Middle frontal gyrus (tissue), 1 donor: ENCODE results near the gene LETMD1.
"Not testable (repeated sequence)": the region's sequence is repeated elsewhere in the genome, so short reads cannot be mapped to it uniquely, and the experiment has no call there.

Experiments used
- DNase-seq: peaks from one replicate; pipeline ENCODE4 v3.0.0-alpha.2; 2015; ENCODE audit warnings: low spot score; ENCODE audit errors: extremely low spot score

The LETMD1 gene, protein sequence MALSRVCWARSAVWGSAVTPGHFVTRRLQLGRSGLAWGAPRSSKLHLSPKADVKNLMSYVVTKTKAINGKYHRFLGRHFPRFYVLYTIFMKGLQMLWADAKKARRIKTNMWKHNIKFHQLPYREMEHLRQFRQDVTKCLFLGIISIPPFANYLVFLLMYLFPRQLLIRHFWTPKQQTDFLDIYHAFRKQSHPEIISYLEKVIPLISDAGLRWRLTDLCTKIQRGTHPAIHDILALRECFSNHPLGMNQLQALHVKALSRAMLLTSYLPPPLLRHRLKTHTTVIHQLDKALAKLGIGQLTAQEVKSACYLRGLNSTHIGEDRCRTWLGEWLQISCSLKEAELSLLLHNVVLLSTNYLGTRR

DNA sequence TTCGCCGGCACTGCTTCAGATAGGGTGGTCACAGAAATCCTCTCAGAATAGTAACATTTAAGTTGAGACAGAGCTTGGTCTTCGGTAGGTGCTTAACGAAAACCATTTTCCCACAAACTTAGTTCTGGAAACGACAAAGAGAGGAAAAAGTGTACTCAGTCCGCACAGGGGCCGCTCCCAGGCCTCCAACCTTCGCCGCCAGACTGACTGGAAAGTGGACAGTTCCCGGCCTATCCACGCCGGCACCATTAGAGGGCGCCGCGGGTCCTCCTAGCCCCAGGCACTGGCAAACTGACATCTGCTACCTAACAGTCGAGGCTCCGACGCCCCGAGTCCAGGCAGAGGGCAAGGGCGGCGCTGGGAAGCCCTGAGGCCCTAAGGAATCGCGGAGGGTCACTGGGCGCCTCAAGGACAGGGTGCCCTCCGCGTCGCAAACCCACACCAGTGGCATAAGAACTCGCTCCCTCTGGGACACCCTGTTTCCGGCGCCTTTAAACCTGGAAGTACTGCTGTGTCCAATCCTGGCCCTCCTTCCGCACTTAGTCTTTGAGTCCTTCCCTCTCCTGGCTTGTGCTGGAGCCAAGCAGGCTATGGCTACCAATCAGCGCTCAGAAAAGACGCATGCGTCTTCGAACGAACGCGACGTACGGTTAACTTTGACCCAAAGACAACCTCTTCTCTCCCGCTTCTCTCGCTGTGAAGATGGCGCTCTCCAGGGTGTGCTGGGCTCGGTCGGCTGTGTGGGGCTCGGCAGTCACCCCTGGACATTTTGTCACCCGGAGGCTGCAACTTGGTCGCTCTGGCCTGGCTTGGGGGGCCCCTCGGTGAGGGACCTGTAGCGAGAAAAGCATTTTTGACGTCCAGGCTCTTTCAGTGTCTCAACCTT, at the start of gene LETMD1:
LETMD1 (plus strand) TSS at position 673 of the 886 bp plus-strand sequence; CDS start at position 703, 30 bp downstream.
- DNase-seq = peak; percentile 96

DNA sequence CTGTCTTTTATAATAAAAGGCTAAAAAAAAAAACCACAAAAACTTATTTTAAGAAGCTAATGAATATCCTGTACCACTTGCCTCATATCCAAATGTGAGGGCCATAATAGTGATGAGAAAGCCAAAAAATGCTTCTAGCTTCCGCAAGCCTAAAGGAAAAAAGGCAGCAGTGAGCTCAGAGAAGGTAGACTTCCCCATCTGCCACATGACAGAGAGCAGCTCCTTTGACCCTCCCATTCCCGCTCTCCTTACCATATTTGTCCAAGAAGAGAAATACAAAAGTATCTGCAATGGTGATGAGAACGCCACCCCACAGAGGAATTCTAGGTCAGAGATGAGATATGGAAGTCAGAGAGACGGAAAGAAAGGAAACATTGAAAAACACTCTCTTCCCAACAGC, 49.0 kb upstream of the LETMD1 start:
- no peak for DNase-seq

DNA sequence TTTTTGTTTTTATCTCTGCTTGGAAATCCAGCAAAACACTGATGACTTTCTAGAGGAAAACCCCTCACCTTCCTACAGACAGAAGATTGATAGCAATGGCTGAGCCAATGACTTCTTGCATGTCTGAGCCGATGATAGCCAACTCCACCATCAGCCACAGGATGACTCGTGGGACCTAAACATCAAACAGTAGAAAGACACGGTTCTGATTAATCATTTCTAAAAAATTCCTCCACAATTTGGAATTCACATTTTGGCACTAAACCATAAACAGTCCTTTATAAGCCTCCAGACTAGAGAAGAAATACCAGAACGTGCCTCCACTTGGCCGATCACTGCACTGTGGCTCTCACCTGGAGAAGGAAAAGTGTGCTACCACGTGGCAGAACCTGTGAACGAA, 47.9 kb upstream of the LETMD1 start:
- DNase-seq = no peak

DNA sequence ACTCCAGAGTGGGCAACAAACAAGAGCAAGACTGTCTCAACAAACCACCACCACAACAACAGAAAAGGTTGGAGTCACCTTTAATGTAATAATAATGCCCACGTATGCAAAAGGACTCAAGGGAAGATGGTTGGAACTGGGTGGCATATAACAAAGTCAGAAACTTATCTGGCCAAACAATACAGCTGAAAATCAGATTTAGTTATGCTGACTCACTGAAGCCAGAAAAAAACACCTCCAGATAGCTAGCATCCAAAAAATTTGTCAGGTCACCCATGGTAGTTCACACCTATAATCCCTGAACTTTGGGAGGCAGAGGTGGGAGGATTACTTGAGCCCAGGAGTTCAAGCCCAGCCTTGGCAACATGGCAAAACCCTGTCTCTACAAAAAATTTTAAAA, 46.3 kb upstream of the LETMD1 start:
- DNase-seq = no peak

DNA sequence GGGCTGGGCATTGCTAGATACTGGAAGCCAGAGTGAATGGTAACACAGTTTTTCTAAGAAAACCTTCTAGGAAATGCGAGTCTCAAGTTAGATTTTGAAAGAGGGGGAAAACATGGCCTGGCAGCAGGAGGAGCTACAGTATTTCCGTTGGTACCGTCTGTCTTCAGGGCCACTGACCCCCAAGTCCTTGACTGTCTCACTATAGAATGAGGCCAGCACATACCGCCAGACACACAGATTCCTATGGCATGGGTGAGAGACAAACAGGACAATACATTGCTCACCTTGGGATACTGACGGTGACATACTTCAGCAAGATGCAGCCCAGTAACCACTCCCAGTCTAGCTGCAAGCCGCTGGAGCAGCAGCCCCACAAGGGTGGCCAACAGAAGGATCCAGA, 43.6 kb upstream of the LETMD1 start:
- no peak for DNase-seq

DNA sequence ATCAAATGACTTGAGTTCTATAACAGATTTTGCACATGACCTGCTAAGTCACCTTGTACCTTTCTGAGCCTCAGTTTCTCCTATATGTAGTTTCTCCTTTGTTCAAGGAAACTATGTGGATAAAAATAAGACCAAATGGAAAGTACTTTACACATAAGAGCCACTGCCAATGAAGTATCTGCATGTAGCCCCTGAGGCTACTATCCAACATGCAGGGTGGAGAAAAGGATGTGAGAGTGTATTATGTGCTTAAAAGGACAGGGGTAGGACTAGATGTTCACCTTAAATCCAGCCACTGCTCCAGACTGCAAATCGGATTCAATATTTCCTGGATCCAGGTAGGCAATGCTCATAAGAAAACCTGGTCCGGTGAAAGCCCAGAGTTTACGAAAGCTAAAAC, 43.1 kb upstream of the LETMD1 start:
- DNase-seq = no peak

DNA sequence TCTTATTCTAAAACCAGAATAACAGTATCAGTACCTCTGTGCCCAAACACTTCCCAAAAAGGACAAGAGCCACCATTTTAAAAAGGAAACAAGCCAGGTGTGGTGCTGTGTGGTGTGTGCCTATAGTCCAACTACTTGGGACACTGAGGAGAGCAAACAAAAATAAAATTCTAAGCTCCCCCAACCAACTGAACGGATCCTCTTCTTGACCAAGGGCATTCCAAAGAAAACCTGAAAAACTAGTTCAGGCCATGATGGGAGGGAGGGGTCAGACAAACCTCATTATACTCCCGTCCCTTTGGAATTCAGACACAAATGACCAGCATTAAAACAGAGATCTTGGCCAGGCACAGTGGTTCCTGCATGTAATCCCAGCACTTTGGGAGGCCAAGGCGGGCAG, 42.5 kb upstream of the LETMD1 start:
- DNase-seq = no peak

DNA sequence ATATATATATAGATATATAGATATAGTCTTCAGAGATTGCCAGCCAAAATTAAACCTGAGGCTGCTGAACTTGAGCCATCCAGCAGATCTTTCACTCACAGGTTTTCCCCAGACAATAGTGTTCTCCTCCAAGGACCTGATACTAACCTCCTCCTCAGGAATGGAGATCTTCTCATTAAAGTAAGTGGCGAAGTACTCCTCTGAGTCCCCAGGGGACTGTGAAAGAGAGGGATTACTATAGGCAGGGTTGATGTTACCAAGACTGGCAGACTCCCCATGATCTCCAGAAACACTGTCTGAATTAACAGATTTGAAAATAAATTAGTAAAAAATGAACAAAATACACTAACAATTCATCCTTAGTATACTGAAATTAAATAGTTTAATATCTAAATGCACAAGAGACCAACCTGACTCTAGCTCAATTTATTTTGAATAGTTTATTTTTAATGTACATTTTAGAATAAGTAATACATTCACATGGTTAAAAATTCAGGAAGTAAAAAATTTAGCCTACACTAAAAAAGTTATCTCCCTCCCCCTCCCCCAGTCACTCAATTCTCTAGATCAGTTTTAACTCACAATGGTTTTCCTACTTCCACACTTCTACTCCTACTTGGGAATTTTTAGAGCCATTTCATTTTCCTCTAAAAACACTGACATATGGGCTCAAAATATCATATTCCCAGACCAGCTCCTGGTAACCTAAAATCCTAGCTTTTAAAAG, 39.6 kb upstream of the LETMD1 start:
- no peak for DNase-seq

DNA sequence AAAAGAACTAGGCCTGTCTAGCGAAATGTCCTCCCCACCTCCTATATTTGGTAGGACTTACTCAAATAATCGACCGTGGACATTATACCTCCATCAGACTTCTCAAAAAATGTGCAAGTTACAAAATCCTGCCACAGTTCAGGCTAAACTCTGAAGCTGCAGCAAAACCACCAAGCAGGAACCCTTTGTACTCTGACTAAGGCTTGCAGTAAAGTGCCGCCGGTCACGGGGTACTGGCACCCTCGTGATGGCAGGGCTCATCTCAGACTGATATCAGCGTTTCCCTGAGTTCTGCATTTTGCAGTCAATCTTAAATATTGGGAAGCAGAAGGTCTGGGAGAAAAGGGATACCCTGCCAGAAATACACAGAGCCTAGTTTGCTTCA, 39.1 kb upstream of the LETMD1 start:
- peak; percentile 59 for DNase-seq

DNA sequence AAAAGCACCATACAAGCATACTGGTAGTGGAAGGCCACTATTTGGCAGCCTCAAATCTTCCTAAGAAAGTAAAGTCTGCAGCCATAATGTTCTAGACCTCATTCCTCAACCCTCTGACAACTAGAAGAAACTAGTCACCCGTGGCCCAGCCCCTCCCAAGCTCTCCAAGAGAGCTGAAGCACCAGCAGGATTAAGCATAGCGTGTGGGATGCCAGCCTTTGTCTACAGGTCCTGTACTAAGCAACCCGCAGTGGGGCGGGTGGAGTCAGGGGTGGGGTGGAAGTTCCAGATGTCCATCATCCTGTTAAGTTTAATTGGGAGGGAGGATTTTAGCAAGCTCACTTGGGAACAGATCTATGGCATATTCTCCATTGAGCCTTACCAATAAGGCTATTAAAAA, 36.2 kb upstream of the LETMD1 start:
- no peak for DNase-seq

DNA sequence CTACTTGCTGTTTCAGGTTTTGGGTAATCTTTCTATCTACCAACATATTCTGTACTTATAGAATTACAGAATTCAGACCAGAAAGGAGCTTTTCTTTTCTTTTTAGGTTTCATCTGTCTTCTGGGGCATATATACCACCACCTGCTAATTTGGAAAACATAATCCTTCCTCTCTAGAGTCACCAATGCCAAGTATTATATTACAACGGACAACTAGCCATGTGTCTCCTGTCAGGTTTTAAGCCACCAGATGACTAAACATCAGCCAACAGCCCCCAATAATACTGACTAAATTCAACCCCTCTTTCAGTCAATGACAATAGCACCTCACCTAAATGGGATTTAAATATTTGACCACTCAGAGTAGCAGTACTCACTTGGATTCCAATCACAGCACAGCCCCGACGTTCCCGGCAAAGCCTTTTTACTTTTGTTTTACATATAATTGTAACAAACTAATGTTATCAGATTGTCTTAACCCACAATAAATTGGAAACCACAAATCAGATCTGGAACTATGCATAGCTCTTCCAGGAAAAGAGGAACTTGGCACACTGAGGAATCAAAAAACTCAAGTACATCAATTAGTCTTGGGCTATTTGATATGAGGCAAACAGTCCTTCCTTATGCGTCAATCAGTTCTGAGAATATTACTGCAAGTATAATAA, 35.4 kb upstream of the LETMD1 start:
- DNase-seq = no peak

DNA sequence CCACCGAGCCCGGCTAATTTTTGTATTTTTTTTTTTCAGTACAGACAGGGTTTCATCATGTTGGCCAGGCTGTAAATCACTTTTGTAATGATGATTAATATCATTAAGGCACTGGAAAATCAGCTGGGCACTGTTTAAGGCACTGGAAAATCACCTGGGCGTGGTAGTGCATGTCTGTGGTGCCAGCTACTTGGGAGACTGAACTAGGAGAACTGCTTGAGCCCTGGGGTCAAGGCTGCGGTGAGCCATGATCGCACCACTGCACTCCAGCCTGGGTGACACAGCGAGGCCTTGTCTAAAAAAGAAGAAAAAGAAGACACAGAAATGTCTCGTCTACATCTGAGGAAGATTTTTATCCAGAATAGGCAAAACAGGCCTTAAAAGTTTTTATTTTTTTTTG, 34.7 kb upstream of the LETMD1 start:
- no peak for DNase-seq

DNA sequence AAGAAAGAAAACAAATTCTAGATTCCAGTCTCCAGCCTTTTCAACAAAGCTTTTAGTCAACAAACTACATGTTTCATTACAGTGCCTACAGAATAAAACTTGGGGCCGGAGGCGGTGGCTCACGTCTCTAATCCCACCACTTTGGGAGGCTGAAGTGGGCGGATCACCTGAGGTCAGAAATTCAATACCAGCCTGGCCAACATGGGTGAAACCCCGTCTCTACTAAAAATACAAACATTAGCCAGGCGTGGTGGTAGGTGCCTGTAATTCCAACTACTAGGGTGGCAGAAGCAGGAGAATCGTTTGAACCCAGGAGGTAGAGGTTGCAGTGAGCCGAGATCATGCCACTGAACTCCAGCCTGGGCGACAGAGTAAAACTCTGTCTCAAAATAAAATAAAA, 33.7 kb upstream of the LETMD1 start:
- not testable (repeated sequence) for DNase-seq

DNA sequence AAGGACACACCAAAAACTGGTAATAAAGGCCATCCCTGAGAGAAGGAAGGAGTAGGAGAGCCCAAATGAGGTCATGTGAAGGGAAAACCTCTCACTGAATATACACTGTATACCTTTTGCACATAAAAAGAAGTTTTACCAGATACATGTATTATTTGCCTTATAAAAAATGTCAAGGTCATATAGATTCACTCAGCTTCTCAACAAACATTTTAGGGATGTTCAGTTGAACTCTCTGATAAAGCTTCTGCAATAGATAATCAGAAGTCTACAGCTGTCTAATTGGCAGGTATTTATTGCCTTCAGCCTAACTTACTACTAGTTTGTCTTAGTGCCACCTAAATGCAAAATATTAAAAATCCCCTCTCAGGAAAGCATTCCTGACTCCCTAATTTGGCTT, 30.7 kb upstream of the LETMD1 start:
- no peak for DNase-seq

DNA sequence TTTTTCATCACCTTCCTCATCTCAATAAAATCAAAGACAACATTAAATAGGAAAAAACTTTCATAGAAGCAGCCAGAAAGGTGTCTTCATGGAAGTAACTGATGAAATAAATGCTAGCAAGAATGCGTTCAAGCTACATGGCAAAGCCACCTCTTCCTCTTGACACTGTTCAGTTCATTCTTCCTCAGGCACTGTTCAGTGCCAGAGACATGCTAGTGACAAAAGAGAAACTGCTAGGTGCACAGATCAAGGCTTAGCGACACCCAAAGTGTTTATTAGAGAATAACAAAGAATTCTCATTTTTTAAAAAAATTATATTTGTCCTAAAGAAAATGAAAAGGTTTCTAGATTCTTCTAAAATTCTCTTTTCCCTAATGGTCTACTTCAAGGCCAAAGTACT, 29.2 kb upstream of the LETMD1 start:
- DNase-seq = no peak

DNA sequence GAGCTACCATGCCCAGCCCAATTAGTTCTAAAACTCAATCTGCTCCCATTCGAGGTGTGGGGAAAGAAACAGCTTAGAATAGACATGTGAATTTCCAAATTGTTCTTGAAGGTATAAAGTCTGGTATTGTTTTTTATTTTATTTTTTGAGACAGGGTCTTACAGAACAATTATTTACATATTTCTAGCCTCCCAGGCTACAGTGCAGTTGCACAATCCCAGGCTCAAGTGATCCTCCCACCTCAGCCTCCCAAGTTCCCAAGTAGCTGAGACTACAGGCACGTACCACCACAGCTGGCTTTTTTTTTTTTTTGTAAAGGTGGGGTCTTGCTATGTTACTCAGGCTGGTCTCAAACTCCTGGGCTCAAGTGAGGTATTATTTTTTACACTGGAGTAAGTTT, 28.2 kb upstream of the LETMD1 start:
- no peak for DNase-seq

DNA sequence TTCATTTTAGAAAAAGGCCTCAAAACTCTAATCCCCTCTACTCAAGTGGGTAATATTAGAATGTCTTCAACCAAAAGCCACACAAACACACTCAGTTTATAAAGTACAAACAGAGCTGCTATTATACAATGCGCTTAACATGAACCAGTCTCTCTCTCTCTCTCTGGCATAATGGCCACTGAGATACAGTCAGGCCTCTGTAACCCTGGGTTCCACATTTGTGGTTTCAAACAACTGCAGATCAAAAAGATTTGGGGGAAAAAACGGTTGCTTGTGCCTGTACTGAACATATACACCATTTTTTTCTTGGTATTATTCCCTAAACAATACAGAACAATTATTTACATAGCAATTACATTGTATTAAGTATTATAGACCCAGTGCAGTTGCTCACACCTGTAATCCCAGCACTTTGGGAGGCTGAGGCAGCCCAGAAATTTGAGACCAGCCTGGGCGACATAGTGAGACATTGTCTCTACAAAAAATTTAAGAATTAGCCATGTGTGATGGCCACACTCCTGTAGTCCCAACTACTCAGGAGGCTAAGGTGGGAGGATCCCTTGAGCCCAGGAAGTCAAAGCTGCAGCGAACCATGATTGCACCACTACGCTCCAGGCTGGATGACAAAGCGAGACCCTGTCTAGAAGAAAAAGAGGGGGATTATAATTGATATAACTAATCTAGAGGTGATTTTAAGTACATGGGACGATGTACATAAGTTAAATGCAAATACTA, 27.5 kb upstream of the LETMD1 start:
- DNase-seq = no peak

DNA sequence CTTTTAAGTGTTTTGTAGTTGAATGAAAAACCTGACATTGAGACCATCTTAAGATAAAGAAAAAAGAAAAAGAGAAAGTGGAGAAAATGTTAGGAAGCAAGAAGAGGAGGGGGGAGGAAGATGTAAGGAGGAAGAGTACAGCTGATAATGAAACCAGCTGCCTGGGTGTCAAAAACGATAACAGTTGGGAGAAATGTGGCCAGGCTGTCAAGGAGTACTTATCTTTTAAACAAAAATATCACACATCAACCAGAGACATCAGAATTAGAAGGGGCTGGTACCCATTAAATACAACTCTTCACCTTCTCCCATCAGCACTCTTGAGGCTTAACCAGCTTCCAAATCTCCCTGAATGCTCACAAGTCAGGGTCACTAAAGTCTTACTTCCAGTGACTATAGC, 26.4 kb upstream of the LETMD1 start:
- DNase-seq = no peak

DNA sequence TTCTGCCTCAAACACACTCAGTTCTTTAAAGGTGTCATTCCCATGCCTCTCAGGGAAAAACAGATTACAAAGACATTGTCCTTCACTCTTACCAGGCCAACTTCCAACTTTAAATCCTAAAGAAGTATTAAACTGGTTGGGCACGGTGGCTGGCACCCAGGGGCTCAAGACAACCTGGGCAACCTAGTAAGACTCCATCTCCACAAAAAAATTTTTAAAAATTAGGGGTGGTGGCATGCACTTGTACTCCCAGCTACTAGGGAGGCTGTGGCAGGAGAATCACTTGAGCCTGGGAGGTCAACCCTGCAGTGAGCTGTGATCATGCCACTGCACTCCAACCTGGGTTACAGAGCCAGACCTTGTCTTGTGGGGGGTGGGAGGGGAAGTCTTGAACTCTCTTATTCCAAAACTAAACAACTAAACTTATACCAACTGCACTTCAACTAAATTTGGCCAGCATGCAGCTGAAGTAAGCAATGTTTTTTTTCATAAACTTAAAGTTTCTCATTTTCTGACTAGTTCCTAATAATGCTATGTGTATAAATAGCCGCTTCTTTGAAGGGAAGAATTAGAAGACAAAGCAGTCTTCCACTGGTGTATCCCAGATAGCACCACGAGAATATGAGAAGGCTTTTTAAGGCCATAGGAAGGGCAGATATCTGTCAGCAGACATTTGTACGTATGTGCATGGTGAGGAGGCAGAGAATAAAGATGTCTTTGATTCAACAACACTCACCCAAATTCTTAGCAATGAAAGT, 24.3 kb upstream of the LETMD1 start:
- no peak for DNase-seq

DNA sequence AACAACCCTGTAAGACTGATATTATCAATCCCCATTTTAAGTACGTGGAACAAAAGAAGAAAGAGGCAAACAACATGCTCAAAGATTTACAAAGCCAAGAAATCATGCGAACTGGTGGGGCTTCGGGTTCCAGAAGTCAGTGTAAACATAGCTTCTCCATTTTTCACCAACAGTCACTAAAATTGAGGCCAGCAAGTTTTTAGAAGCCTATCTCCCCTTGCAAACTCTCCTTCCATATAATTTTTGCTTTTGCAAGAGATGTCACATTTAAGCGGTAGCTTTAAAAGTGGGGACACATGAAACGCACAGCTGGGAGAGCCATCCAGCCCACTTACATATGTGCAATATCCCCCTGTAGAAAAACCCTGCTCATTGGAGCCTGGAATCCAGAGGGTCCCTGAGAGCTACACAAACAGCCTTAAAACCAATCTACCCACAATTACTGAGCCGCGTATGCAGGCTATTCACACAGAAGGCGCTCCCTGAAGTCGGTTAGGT, 22.7 kb upstream of the LETMD1 start:
- DNase-seq = no peak
